Gastrocnemius medialis (tissue), 4 donors: Measurements from ENCODE around the gene FKBP5. TPM values are rescaled to one million over a fixed set of nuclear protein-coding genes. Genes with fewer than 3 reads are reported as not detected.
"Not testable (repeated sequence)": the region's sequence is repeated elsewhere in the genome, so short reads cannot be mapped to it uniquely, and the experiment has no call there.

ENCODE experiments used
- ATAC-seq, 2 donors: fragments of 150-250 bp; one replicate each; pipeline ENCODE4 v1.9.1; 2016
- DNase-seq, 2 donors: peaks; one replicate each; pipeline ENCODE4 v3.0.0-alpha.2; 2019
- H3K27ac ChIP-seq, 4 donors: fragments of 200-600 bp; sonication (generic); 1 replicate in 1 of 4; 2 replicates in 3 of 4; pipeline ENCODE4 v1.5.1; 2016 to 2018; ENCODE audit warnings: mild to moderate bottlenecking in 2 of 4, moderate library complexity in 1 of 4
- H3K27me3 ChIP-seq, 3 donors: fragments of 200-600 bp; sonication (generic) in 2 of 3; 1 replicate in 1 of 3; 2 replicates in 2 of 3; pipeline versions ENCODE4 v1.5.1 to v1.6.0; 2016 to 2019; ENCODE audit warnings: mild to moderate bottlenecking in 1 of 3, moderate library complexity in 1 of 3
- H3K36me3 ChIP-seq, 2 donors: fragments of 200-600 bp; sonication (generic) in 1 of 2; one replicate each; pipeline ENCODE4 v1.5.1; 2017 to 2018
- H3K4me1 ChIP-seq, 2 donors: fragments of 200-600 bp; sonication (generic) in 1 of 2; one replicate each; pipeline ENCODE4 v1.5.1; 2016 to 2017; ENCODE audit warnings: mild to moderate bottlenecking in 2 of 2
- H3K4me3 ChIP-seq, 4 donors: fragments of 200-600 bp; sonication (generic) in 3 of 4; 1 replicate in 1 of 4; 2 replicates in 3 of 4; pipeline ENCODE4 v1.5.1; 2016 to 2019; ENCODE audit warnings: mild to moderate bottlenecking in 2 of 4
- H3K9me3 ChIP-seq, 3 donors: fragments of 200-600 bp; sonication (generic) in 2 of 3; 1 replicate in 1 of 3; 2 replicates in 2 of 3; pipeline ENCODE4 v1.5.1; 2016 to 2019
- POLR2A ChIP-seq, 2 donors: fragments of 450-650 bp; IDR thresholded peaks; one replicate each; pipeline ENCODE4 v1.6.1; 2017; ENCODE audit warnings: antibody characterized with exemption in 2 of 2, mild to moderate bottlenecking in 2 of 2, moderate library complexity in 2 of 2
- in situ Hi-C, 4 donors: fragments of 200-750 bp; cut with MboI; loops; one replicate each; pipeline versions ENCODE4 v1.15.0 to v1.8.0; 2017; ENCODE audit warnings: low sequenced_read_pairs in 4 of 4
- intact Hi-C: fragments of 100-400 bp; cut with DNase I; formaldehyde crosslinking; loops from one replicate; pipeline ENCODE4 v1.15.1; 2023; ENCODE audit warnings: low total_unique reads
- total RNA-seq, 4 donors: library from RNA; depleted of rRNA; stranded (reverse); fragments of >200 nt; gene quantifications; one replicate each; pipeline versions ENCODE4 v1.1.0 to v1.2.3, GENCODE V29; 2016
- TF ChIP-seq, protein P1 (sequence below), 5 experiments: fragments of 450-650 bp in 3 of 5; fragments of 200-600 bp in 2 of 5; sonication (generic) in 2 of 5; IDR thresholded peaks in 4 of 5; conservative IDR thresholded peaks in 1 of 5; 1 replicate in 4 of 5; 2 replicates in 1 of 5; pipeline ENCODE4 v1.5.1; 2016 to 2019; ENCODE audit warnings: antibody characterized with exemption in 5 of 5, mild to moderate bottlenecking in 3 of 5, moderate library complexity in 3 of 5

FKBP5 gene
- total RNA-seq, 4 donors from 2014 or later: 665 to 1,753 (median 1,205) TPM

DNA sequence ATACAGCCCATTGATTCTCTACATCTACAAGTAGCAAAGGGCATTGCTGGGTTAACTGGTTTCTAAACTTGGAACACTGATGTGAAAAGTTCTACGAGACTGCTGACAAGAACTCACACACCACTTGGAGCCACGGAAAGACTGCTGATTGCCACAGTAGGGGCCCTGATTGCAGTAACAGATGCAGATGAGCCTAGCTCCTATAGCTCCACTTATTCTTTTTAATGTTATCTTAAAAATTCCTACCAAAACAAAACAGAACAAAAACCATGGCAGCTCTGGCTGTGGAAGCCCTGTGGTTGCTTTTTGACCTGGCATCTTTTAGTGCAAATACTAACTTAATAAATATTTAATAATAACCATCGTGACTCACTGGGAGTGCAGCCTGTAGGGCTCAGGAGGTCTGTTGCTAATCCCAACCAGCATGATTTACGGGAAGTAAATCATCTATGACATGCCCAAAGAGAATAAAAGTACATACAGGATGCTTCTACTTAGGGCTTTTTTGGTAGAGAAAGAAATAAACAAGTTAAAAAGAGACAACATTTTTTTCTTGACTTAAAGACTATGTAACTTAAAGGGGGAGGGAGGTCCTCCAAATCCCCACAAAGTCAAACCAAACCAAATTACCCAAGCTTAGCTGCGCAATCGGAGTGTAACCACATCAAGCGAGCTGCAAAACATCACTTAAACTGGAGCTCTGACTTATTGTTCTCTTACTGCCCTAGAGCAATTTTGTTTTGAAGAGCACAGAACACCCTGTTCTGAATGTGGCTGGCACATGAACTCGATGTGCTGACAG lies 87.2 kb downstream of the FKBP5 start:
- intact Hi-C loops (loop anchor here (1.0 kb wide), 2 partner anchors 88 to 127 kb away; no protein-coding TSS in a partner anchor), in situ Hi-C loops (loop anchor here in 1 of 4 donors (5.0 kb wide), 1 partner anchor 126 kb away; no protein-coding TSS in a partner anchor)
- Histone ChIP-seq H3K9me3 (no peaks in the 10 kb centered on the region), H3K36me3 (peaks cover 0 to 18% of the 10 kb centered on the region in 2 donors), H3K4me1 (peaks cover 85 to 99% of the 10 kb centered on the region in 2 donors), H3K27me3 (no peaks in the 10 kb centered on the region), H3K4me3 (peak overlapping the region in 3 of 4 donors; percentile 6 to 27 (median 22)), H3K27ac (peak overlapping the region; percentile 89 to 99 (median 92))
- peak; percentile 74 to 75 for ATAC-seq
- peak; percentile 83 to 88 for DNase-seq
- TF ChIP-seq, protein P1, sequence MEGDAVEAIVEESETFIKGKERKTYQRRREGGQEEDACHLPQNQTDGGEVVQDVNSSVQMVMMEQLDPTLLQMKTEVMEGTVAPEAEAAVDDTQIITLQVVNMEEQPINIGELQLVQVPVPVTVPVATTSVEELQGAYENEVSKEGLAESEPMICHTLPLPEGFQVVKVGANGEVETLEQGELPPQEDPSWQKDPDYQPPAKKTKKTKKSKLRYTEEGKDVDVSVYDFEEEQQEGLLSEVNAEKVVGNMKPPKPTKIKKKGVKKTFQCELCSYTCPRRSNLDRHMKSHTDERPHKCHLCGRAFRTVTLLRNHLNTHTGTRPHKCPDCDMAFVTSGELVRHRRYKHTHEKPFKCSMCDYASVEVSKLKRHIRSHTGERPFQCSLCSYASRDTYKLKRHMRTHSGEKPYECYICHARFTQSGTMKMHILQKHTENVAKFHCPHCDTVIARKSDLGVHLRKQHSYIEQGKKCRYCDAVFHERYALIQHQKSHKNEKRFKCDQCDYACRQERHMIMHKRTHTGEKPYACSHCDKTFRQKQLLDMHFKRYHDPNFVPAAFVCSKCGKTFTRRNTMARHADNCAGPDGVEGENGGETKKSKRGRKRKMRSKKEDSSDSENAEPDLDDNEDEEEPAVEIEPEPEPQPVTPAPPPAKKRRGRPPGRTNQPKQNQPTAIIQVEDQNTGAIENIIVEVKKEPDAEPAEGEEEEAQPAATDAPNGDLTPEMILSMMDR (IDR thresholded peaks at IDR 0.05 in 4 of 5, conservative IDR thresholded peaks at IDR 0.05 in 1 of 5): no peak
- peak in 1 of 2 donors; percentile 54 for TF ChIP-seq POLR2A (IDR thresholded peaks at IDR 0.05)

DNA sequence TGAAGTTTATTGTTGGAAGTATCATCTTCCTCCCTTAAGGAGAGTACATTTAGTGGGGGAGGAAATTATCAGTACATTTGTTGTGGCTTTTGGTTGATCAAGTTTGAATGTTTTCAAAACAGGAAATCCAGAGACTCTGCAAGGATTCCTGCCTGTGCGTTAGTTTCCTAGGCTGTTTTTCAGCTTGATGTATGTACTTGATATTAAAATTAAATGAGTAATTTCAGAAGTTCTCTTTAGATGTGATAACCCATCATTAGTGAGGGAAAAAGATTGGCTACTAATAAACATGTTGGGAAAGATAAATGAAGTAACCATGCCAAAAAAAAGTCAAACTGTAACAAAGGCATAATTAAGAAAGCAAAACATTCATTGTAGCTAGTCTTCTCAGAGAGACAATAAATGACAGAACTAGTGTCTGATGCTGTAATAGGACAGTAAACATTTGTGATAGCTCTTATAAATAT lies 88.0 kb downstream of the FKBP5 start:
- Histone ChIP-seq H3K27me3 (no peaks in the 10 kb centered on the region), H3K9me3 (no peaks in the 10 kb centered on the region), H3K27ac (peak overlapping the region; percentile 89 to 99 (median 92)), H3K36me3 (peaks cover 0 to 27% of the 10 kb centered on the region in 2 donors), H3K4me1 (peaks cover 86 to 97% of the 10 kb centered on the region in 2 donors), H3K4me3 (peak overlapping the region in 3 of 4 donors; percentile 6 to 27 (median 22))
- in situ Hi-C loops (loop anchor here in 1 of 4 donors (5.0 kb wide), 1 partner anchor 127 kb away; no protein-coding TSS in a partner anchor), intact Hi-C loops (loop anchor here (1.0 kb wide), 1 partner anchor 128 kb away; no protein-coding TSS in a partner anchor)
- no peak for TF ChIP-seq POLR2A (IDR thresholded peaks at IDR 0.05)
- TF ChIP-seq, protein P1 (IDR thresholded peaks at IDR 0.05 in 4 of 5, conservative IDR thresholded peaks at IDR 0.05 in 1 of 5): no peak
- DNase-seq (no peak), ATAC-seq (no peak)

DNA sequence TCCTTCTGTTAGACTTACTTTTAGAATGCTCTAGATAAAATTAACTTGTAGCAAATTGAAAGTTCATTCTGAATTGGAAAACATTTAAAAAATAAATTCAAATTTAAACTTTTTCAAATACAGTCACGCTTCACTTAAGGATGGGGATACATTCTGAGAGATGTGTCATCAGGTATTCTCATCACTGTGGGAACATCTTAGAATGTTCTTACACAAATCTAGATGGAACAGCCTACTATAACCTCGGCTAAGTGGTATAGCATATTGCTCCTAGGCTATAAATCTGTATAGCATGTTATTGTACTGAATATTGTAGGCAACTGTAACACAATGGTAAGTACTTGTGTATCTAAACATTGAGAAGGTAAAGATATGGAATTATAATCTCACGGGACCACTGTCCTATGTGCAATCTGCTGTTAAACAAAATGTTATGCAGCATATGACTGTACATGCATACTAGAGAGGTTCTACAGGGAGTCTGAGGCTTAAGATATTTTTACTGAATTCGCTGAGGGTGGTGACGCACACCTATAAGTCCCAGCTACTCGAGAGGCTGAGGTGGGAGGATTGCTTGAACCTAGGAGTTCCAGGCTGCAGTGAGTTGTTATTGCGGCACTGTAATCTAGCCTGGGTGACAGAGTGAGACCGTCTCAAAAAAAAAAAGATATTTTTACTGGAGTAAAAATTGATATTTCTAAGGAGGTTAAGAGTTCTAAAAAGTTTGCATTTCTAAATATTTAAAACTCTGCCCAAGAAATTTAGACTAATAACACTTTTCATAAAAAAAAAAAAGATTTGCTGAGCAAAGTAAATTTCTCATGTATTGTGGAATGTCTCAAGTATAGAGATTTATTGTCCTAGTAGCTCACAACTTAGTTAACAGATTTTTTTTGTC lies 88.7 kb downstream of the FKBP5 start:
- in situ Hi-C loops: loop anchor here in 2 of 4 donors (5.0 to 10.0 kb wide), 2 partner anchors 127 to 135 kb away; partner anchors contain the start of gene ARMC12 (in 1 of the 2)
- Histone ChIP-seq H3K9me3 (no peaks in the 10 kb centered on the region), H3K36me3 (peaks cover 1 to 33% of the 10 kb centered on the region in 2 donors), H3K4me1 (peaks cover 88 to 98% of the 10 kb centered on the region in 2 donors), H3K27me3 (no peaks in the 10 kb centered on the region), H3K27ac (peak overlapping the region; percentile 89 to 99 (median 92)), H3K4me3 (peak overlapping the region in 3 of 4 donors; percentile 9 to 27 (median 22))
- DNase-seq (peak in 1 of 2 donors; percentile 13), ATAC-seq (no peak)
- TF ChIP-seq POLR2A (IDR thresholded peaks at IDR 0.05): no peak
- TF ChIP-seq, protein P1 (IDR thresholded peaks at IDR 0.05 in 4 of 5, conservative IDR thresholded peaks at IDR 0.05 in 1 of 5): no peak
- intact Hi-C loops: no loop called here

- peak; percentile 55 to 71 for DNase-seq
- ATAC-seq, H3K9me3 ChIP-seq, intact Hi-C loops, H3K4me3 ChIP-seq, H3K27me3 ChIP-seq: not testable (repeated sequence)
- Histone ChIP-seq H3K4me1 (peaks cover 88 to 98% of the 10 kb centered on the region in 2 donors), H3K36me3 (peaks cover 3 to 47% of the 10 kb centered on the region in 2 donors), H3K27ac (peak overlapping the region; percentile 89 to 99 (median 92))
- peak in 1 of 2 donors; percentile 25 for TF ChIP-seq POLR2A (IDR thresholded peaks at IDR 0.05)
- in situ Hi-C loops: loop anchor here in 1 of 4 donors (10.0 kb wide), 1 partner anchor 136 kb away; the partner anchor contains the start of gene ARMC12
Measured at GRCh38 chr6:35598621-35599020, 90.1 kb downstream of the FKBP5 start.
